GM12878 (cell line): ENCODE measurements around the gene MAP1S.

ENCODE experiments used
- TBL1XR1 ChIP-seq: IDR thresholded peaks from 2 replicates; pipeline ENCODE4 v1.6.1; 2012; ENCODE audit warnings: low read depth, low read length, improper control_type of control experiment
- ZBTB33 ChIP-seq: fragments of 450-650 bp; IDR thresholded peaks from 2 replicates; pipeline ENCODE4 v1.6.1; 2017; ENCODE audit warnings: mild to moderate bottlenecking
- TF ChIP-seq, protein P1 (sequence below): IDR thresholded peaks from 2 replicates; pipeline ENCODE4 v1.6.1; 2011; ENCODE audit warnings: low read depth, low read length, improper control_type of control experiment, borderline replicate concordance

DNA sequence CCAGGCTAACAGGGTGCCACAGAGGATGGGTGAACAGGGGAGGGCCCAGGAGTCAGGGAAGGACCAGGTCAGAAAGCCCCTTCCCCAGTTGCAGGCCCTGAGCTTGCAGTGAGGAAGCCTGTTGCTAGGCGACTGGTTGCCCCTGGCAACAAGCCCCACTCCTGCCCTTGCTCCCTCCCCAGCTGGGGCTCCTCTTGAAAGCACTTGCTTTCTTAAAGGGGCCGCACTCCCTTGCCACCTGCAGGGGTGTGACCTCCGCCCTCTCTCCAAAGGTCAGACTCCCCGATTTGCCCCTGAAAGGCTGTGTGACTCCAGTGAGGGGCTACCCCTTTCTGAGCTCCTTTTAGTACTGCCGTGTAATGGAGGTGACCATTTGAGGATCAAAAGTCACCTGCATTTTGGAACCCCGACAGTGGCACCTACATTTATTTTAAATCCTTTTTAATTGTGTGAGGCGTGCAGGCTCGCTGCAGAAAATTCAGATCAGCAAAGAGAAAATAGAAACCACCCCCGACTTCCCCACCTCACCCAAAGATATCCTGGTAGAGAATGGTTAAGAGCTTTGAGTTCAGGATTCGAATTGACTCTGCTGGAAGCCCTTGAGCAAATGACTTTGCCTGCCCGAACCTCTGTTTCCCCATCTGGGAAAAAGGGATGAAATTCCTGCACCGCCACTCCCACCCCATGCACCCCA is 36.8 kb downstream of the MAP1S start:
- TF ChIP-seq, protein P1, sequence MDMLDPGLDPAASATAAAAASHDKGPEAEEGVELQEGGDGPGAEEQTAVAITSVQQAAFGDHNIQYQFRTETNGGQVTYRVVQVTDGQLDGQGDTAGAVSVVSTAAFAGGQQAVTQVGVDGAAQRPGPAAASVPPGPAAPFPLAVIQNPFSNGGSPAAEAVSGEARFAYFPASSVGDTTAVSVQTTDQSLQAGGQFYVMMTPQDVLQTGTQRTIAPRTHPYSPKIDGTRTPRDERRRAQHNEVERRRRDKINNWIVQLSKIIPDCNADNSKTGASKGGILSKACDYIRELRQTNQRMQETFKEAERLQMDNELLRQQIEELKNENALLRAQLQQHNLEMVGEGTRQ, result no peak
- TF ChIP-seq ZBTB33 (no peak), TBL1XR1 (no peak)
